NCI-H510A (cell line): ENCODE data around the gene XRCC6.
"Not testable (repeated sequence)": the region's sequence is repeated elsewhere in the genome, so short reads cannot be mapped to it uniquely, and the experiment has no call there.

Source experiments
- DNase-seq: peaks from one replicate; lab custom pipeline; 2025; lab: John Stamatoyannopoulos, UW

Gene XRCC6

GRCh38 chr22:41621099-41621910 lies at the start of gene XRCC6:
TSS of gene XRCC6 (plus strand) at chr22:41621295. CDS start at chr22:41622005, 710 bp downstream.
- DNase-seq, result peak; percentile 97

GRCh38 chr22:41571786-41572185 lies 49.3 kb upstream of the XRCC6 start:
- DNase-seq, result no peak

GRCh38 chr22:41572305-41572704 lies 48.8 kb upstream of the XRCC6 start:
- DNase-seq, result not testable (repeated sequence)

GRCh38 chr22:41573677-41574076 lies 47.4 kb upstream of the XRCC6 start:
- no peak for DNase-seq

GRCh38 chr22:41574847-41575381 lies 46.2 kb upstream of the XRCC6 start:
- DNase-seq, result no peak

- DNase-seq, result no peak
Measured at GRCh38 chr22:41575533-41575932, 45.6 kb upstream of the XRCC6 start.

- peak; percentile 21 for DNase-seq
Measured at GRCh38 chr22:41576877-41577276, 44.2 kb upstream of the XRCC6 start.

- no peak for DNase-seq
Measured at GRCh38 chr22:41578114-41578513, 43.0 kb upstream of the XRCC6 start.

GRCh38 chr22:41578818-41579217 lies 42.3 kb upstream of the XRCC6 start:
- DNase-seq, result no peak

GRCh38 chr22:41579297-41579996 lies 41.6 kb upstream of the XRCC6 start:
- no peak for DNase-seq

- DNase-seq, result no peak
Measured at GRCh38 chr22:41579997-41580355, 41.1 kb upstream of the XRCC6 start.

- no peak for DNase-seq
Measured at GRCh38 chr22:41582694-41583093, 38.4 kb upstream of the XRCC6 start.

- no peak for DNase-seq
Measured at GRCh38 chr22:41584881-41585280, 36.2 kb upstream of the XRCC6 start.

GRCh38 chr22:41585898-41586297 lies 35.2 kb upstream of the XRCC6 start:
- no peak for DNase-seq

GRCh38 chr22:41587347-41587723 lies 33.8 kb upstream of the XRCC6 start:
- DNase-seq, result no peak

GRCh38 chr22:41589391-41590241 lies 31.5 kb upstream of the XRCC6 start, which contains the start of gene PMM1:
TSS of gene PMM1 (minus strand) at chr22:41589840. CDS start at chr22:41589805, 35 bp downstream.
- peak; percentile 98 for DNase-seq

- DNase-seq, result not testable (repeated sequence)
Measured at GRCh38 chr22:41593336-41593960, 27.6 kb upstream of the XRCC6 start.

- no peak for DNase-seq
Measured at GRCh38 chr22:41595703-41596102, 25.4 kb upstream of the XRCC6 start.

- peak; percentile 9 for DNase-seq
Measured at GRCh38 chr22:41596776-41597634, 24.1 kb upstream of the XRCC6 start.

GRCh38 chr22:41597635-41597953 lies 23.5 kb upstream of the XRCC6 start:
- no peak for DNase-seq

GRCh38 chr22:41598081-41598480 lies 23.0 kb upstream of the XRCC6 start:
- no peak for DNase-seq
